Head of caudate nucleus (tissue), 42 donors: ENCODE data around the gene OTOP3.
A peak's percentile ranks its signal among the peaks of the same experiment; 100 is the strongest.
"Not testable (repeated sequence)": the region's sequence is repeated elsewhere in the genome, so short reads cannot be mapped to it uniquely, and the experiment has no call there.

ENCODE experiments used
- DNase-seq, 42 donors: peaks; one replicate each; pipeline versions ENCODE4 v3.0.0 to v3.0.0-alpha.2; 2020 to 2021; ENCODE audit warnings: mixed read lengths in 7 of 42
- intact Hi-C: fragments of 100-400 bp; cut with DNase I; formaldehyde crosslinking; loops from one replicate; pipeline ENCODE4 v1.15.0; 2022

OTOP3 gene

GRCh38 chr17:74954665-74955421 lies 19.1 kb downstream of the OTOP3 start:
- intact Hi-C loops = no loop called here
- DNase-seq = no peak

GRCh38 chr17:74956093-74956492 lies 20.4 kb downstream of the OTOP3 start:
- intact Hi-C loops = no loop called here
- no peak for DNase-seq

- peak in 41 of 42 donors; percentile 46 to 92 (median 78) for DNase-seq
- intact Hi-C loops = no loop called here
Measured at GRCh38 chr17:74957935-74958740, 22.4 kb downstream of the OTOP3 start.

GRCh38 chr17:74959826-74960515 lies 24.3 kb downstream of the OTOP3 start:
- DNase-seq = no peak
- intact Hi-C loops = loop anchor here (5.0 kb wide), 1 partner anchor 72 kb away; no protein-coding TSS in a partner anchor

GRCh38 chr17:74960570-74961342 lies 25.1 kb downstream of the OTOP3 start:
- no peak for DNase-seq
- intact Hi-C loops = loop anchor here (5.0 kb wide), 1 partner anchor 72 kb away; no protein-coding TSS in a partner anchor

GRCh38 chr17:74961657-74962350 lies 26.1 kb downstream of the OTOP3 start:
- intact Hi-C loops = loop anchor here (5.0 kb wide), 1 partner anchor 70 kb away; no protein-coding TSS in a partner anchor

GRCh38 chr17:74962622-74963394 lies 27.1 kb downstream of the OTOP3 start:
- intact Hi-C loops = loop anchor here (5.0 kb wide), 1 partner anchor 69 kb away; no protein-coding TSS in a partner anchor
- peak; percentile 62 to 91 (median 80) for DNase-seq

More at GRCh38 chr17:74961657-74962350, 26.1 kb downstream of the OTOP3 start:
- peak; percentile 77 to 98 (median 92) for DNase-seq

- DNase-seq = peak in 3 of 42 donors; percentile 20 to 52 (median 36)
- intact Hi-C loops = loop anchor here (5.0 kb wide), 1 partner anchor 69 kb away; no protein-coding TSS in a partner anchor
Measured at GRCh38 chr17:74963656-74964055, 28.0 kb downstream of the OTOP3 start.

- intact Hi-C loops = loop anchor here (5.0 kb wide), 1 partner anchor 68 kb away; no protein-coding TSS in a partner anchor
- no peak for DNase-seq
Measured at GRCh38 chr17:74964246-74964761, 28.6 kb downstream of the OTOP3 start.

GRCh38 chr17:74964988-74965622 lies 29.4 kb downstream of the OTOP3 start:
- DNase-seq = no peak
- intact Hi-C loops = loop anchor here (5.0 kb wide), 1 partner anchor 67 kb away; no protein-coding TSS in a partner anchor

- intact Hi-C loops = no loop called here
- DNase-seq = no peak
Measured at GRCh38 chr17:74968361-74968780, 32.7 kb downstream of the OTOP3 start.

- intact Hi-C loops, DNase-seq: not testable (repeated sequence)
Measured at GRCh38 chr17:74969501-74969900, 33.8 kb downstream of the OTOP3 start.

- no peak for DNase-seq
- intact Hi-C loops = loop anchor here (10.0 kb wide), 1 partner anchor 214 kb away; the partner anchor contains the start of gene SUMO2
Measured at GRCh38 chr17:74970395-74970794, 34.7 kb downstream of the OTOP3 start.

- intact Hi-C loops = loop anchor here (10.0 kb wide), 1 partner anchor 214 kb away; the partner anchor contains the start of gene SUMO2
- no peak for DNase-seq
Measured at GRCh38 chr17:74971069-74971841, 35.6 kb downstream of the OTOP3 start.

- intact Hi-C loops = loop anchor here (10.0 kb wide), 1 partner anchor 213 kb away; the partner anchor contains the start of gene SUMO2
- DNase-seq = no peak
Measured at GRCh38 chr17:74971842-74972106, 36.1 kb downstream of the OTOP3 start.
